GM12864 (cell line): Measurements from ENCODE around the gene CCKAR.

Experiments
- DNase-seq: peaks from one replicate; pipeline ENCODE4 v3.0.0-alpha.2; 2011; ENCODE audit warnings: low read depth
- H3K4me3 ChIP-seq: 2 replicates; pipeline ENCODE4 v1.5.1; 2011; ENCODE audit warnings: mild to moderate bottlenecking, low read depth, low read length, control low read depth
- TF ChIP-seq, protein P1 (sequence below): IDR thresholded peaks from 2 replicates; pipeline ENCODE4 v1.5.1; 2011; ENCODE audit warnings: low read depth, mild to moderate bottlenecking, moderate library complexity, low read length, control low read depth, inconsistent platforms; ENCODE audit errors: missing control alignments

CCKAR gene

DNA sequence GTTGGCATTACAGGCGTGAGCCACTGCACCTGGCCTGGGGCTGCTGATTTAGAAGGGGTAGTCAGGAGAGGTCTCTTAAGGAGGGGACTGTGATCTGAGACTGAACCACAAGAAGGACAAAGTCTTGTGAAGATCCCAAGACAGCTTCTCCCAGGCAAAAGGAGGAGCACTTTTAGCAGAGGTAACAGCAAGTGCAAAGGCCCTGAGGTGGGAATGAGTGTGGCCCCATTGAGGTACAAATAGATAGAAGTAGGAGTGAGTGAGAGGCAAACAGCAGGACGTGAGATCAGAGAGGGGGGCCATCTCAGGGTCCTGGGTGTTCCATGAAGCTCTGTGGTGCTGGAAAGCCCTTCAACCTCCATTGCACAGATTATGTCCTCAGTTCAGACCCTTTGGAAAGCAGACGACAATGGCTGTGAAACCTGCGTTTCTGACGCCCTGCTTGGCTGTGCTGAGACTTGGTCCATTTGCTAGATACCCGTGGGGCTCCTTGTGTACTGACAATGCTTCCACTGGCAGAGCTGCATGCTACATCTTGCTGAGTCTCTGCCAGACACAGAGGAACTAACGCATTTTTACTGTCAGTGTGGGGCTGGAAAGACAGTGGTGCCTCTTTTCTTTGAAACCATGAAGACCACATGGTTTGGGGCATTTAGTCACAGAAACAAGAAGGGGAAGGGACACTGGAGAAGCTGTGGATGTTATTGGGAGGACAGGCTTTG lies 1.3 kb upstream of the CCKAR start:
- no peak for DNase-seq
- no peak overlapping the region for H3K4me3 ChIP-seq
- TF ChIP-seq, protein P1, sequence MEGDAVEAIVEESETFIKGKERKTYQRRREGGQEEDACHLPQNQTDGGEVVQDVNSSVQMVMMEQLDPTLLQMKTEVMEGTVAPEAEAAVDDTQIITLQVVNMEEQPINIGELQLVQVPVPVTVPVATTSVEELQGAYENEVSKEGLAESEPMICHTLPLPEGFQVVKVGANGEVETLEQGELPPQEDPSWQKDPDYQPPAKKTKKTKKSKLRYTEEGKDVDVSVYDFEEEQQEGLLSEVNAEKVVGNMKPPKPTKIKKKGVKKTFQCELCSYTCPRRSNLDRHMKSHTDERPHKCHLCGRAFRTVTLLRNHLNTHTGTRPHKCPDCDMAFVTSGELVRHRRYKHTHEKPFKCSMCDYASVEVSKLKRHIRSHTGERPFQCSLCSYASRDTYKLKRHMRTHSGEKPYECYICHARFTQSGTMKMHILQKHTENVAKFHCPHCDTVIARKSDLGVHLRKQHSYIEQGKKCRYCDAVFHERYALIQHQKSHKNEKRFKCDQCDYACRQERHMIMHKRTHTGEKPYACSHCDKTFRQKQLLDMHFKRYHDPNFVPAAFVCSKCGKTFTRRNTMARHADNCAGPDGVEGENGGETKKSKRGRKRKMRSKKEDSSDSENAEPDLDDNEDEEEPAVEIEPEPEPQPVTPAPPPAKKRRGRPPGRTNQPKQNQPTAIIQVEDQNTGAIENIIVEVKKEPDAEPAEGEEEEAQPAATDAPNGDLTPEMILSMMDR, result no peak

DNA sequence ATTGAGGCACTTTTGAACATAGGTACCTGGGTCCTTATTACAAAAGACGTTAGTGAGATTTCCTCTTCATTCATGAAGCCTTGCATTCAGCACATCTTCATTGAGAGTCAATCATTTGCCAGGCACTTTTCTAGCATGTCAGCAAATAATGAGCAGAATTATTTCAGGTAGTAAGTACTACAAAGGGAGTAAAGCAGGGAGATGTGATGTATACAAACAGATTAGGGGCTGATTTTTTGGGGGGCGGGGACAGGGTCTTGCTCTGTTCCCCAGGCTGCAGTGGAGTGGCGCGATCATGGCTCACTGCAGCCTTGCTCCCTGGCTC lies 638 bp upstream of the CCKAR start:
- H3K4me3 ChIP-seq, result no peak overlapping the region
- TF ChIP-seq, protein P1, result no peak
- no peak for DNase-seq

DNA sequence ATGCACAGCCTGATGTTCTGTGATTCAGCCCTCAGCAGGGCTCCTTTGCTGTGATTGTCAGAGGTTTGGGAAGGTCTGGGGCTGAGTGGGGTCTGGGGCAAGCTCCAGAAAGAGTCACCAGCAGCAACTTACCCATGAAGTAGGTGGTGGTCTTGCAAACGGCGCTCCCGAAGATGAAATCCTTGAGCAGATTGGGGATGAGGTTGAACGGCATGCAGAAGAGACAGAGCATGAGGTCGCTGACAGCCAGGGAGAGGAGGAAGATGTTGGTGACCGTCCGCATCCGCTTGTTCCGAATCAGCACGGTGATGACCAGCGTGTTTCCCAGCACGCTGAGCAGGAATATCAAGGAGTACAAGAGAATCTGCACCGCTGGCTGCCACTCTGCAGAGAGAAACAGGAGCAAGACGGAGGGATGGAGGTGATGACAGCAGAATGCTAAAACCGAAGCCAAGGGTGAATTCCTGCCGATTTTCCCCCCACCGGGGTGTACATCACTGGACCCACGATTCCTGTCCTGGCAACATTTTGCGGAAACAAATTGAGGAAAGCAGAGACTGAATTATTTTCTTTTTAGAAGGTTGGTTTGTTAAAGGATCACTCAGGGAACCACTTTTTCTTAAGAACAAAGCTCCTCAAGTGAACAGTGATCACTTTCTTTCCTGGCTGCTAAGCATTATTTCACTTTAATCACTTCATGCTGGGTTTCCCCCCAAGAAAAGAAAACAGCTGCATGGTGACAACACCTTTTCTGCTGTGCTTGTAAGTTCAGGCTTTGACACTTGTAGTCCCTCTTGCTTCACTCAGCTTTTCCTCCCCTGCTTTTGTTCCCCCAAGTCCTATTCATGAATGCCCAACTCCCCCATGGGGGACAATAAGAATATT lies 941 bp downstream of the CCKAR start:
- TF ChIP-seq, protein P1, result no peak
- DNase-seq, result no peak
- no peak overlapping the region for H3K4me3 ChIP-seq

DNA sequence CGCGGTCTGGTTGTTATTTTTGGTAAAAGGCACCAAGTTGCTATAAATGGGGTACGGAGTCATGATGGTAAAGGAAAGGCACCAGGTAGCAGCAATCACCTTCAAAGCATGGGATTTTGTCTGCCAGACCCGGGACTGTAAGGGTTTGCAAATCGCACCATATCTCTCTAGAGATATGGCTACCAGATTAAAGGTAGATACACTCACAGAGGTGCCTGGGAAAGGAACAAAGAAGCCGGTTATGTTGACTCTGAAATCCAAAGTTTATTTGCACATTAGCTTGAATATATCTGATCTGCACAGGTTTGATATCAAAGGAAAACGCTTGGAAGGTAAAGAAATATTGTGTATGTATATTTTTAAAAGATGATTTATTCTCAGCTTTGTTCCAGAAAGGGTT lies 4.6 kb downstream of the CCKAR start:
- no peak overlapping the region for H3K4me3 ChIP-seq
- TF ChIP-seq, protein P1, result no peak
- DNase-seq, result no peak

DNA sequence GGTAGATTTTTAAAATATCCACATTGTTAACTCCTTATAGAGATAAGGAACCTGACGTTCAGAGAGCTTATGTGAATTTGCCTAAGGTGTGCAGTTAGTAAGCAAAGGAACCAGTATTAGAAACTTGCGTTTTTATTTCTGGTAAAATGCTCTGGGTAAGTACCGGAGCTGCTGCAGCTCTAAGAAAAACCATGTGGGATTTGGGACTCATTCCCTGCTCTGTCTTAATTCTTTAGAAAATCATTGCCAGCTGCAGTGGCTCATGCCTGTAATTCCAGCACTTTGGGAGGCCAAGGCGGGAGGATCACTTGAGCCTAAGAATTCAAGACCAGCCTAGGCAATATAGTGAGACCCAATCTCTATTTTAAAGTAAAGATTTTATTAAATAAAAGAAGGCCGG lies 5.8 kb downstream of the CCKAR start:
- H3K4me3 ChIP-seq, result no peak overlapping the region
- TF ChIP-seq, protein P1, result no peak
- DNase-seq, result no peak

DNA sequence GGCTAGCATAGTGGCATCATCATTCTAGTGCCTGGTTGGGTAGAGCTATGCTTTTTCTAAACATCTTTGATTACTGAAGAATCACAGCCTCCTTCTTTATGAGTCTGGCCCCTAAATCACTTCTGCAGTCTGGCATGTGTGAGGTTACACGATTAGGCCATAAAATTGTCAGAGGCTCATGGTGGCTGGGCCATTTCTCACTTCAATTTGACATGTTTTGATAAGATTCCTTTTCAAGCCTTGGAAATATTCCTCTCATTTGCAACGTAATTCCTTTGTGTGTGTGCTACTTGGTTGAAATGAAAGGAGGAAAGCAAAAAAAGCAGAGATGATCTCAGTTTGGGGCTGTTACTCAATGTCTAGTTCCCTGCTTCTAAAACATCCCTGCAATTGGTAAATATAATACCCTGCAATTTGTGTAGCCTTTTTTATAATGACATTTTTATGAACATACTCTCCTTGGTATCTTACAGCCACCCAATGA lies 6.2 kb downstream of the CCKAR start:
- TF ChIP-seq, protein P1, result no peak
- no peak overlapping the region for H3K4me3 ChIP-seq
- no peak for DNase-seq
